ENCODE measurements around the gene E2F4.

- TF ChIP-seq NFIC (IDR thresholded peaks at IDR 0.05; ENCODE audit: low read depth, low read length) (no peak), POLR2AphosphoS5 (IDR thresholded peaks at IDR 0.05; ENCODE audit: low read length) (no peak), SIX5 (IDR thresholded peaks at IDR 0.05; ENCODE audit: low read depth, low read length, severe bottlenecking) (no peak), POLR2A (IDR thresholded peaks at IDR 0.05; ENCODE audit: low read depth, low read length) (peak; percentile 36; the same call in 1 of the 2 replicates), YY1 (IDR thresholded peaks at IDR 0.05; ENCODE audit: low read depth, low read length) (no peak), NR2F1 (conservative IDR thresholded peaks at IDR 0.05) (no peak), EZH2 (IDR thresholded peaks at IDR 0.05; ENCODE audit: borderline replicate concordance, control insufficient read depth, low read depth, low read length) (no peak), SIN3A (IDR thresholded peaks at IDR 0.05; ENCODE audit: low read depth, low read length) (no peak), CEBPB (IDR thresholded peaks at IDR 0.05; ENCODE audit: borderline replicate concordance in 1 of 2, low read depth in 2 of 2, low read length in 2 of 2) (no peak), ZNF24 (IDR thresholded peaks at IDR 0.05) (no peak), CBX5 (IDR thresholded peaks at IDR 0.05; ENCODE audit: low read depth) (no peak), ATF2 (IDR thresholded peaks at IDR 0.05; ENCODE audit: low read length) (no peak)
- TF ChIP-seq, protein P1, sequence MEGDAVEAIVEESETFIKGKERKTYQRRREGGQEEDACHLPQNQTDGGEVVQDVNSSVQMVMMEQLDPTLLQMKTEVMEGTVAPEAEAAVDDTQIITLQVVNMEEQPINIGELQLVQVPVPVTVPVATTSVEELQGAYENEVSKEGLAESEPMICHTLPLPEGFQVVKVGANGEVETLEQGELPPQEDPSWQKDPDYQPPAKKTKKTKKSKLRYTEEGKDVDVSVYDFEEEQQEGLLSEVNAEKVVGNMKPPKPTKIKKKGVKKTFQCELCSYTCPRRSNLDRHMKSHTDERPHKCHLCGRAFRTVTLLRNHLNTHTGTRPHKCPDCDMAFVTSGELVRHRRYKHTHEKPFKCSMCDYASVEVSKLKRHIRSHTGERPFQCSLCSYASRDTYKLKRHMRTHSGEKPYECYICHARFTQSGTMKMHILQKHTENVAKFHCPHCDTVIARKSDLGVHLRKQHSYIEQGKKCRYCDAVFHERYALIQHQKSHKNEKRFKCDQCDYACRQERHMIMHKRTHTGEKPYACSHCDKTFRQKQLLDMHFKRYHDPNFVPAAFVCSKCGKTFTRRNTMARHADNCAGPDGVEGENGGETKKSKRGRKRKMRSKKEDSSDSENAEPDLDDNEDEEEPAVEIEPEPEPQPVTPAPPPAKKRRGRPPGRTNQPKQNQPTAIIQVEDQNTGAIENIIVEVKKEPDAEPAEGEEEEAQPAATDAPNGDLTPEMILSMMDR (IDR thresholded peaks at IDR 0.05 in 2 of 3, conservative IDR thresholded peaks at IDR 0.05 in 1 of 3; ENCODE audit: control insufficient read depth in 2 of 3, extremely low read depth in 1 of 3, insufficient read depth in 1 of 3, low read depth in 3 of 3, low read length in 3 of 3) = no peak
Observed at GRCh38 chr16:67142342-67142741, 49.6 kb upstream of the E2F4 start.
